Stimulated activated naive CD4-positive, alpha-beta T cell treated with Interleukin-2 at 50 U/mL for 16 hours (primary cell): ENCODE measurements around the gene ZSWIM8.
A peak's percentile ranks its signal among the peaks of the same experiment; 100 is the strongest.
"Not testable (repeated sequence)": the region's sequence is repeated elsewhere in the genome, so short reads cannot be mapped to it uniquely, and the experiment has no call there.

ENCODE experiments used
- DNase-seq: peaks from one replicate; lab custom pipeline; 2025; lab: John Stamatoyannopoulos, UW

ZSWIM8 gene

GRCh38 chr10:73772281-73773151 lies 12.9 kb upstream of the ZSWIM8 start:
- DNase-seq: peak; percentile 80

DNA sequence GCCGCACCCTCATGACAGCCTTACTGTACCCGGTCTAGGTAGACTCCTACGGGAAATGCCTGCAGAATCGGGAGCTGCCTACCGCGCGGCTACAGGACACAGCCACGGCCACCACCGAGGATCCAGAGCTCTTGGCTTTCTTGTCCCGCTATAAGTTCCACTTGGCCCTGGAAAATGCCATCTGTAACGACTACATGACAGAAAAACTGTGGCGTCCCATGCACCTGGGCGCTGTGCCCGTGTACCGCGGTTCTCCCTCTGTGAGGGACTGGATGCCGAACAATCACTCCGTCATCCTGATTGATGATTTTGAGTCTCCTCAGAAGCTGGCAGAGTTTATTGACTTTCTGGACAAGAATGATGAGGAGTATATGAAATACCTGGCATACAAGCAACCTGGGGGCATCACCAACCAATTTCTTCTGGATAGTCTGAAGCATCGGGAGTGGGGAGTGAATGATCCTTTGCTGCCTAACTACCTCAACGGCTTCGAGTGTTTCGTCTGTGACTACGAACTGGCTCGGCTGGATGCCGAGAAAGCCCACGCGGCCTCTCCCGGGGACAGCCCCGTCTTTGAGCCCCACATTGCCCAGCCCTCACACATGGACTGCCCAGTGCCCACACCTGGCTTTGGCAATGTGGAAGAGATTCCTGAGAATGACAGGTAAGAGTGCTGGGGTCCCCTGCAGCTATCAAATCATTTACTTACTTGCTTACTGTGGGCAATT lies 12.1 kb upstream of the ZSWIM8 start:
- DNase-seq: no peak

- no peak for DNase-seq
Observed at GRCh38 chr10:73774637-73775036, 10.8 kb upstream of the ZSWIM8 start.

DNA sequence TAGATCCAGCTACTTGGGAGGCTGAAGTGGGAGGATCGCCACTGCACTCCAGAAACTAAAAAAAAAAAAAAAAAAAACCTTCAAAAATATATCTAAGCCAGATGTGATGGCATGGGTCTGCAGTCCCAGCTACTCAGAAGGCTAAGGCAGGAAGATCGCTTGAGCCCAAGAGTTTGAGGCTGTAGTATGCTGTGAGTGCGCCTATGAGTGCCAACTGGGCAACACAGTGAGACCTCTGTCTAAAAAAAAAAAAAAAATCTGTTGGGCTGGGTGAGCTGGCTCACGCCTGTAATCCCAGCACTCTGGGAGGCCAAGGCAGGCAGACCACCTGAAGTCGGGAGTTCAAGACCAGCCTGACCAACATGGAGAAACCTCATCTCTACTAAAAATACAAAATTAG lies 6.4 kb upstream of the ZSWIM8 start:
- no peak for DNase-seq

DNA sequence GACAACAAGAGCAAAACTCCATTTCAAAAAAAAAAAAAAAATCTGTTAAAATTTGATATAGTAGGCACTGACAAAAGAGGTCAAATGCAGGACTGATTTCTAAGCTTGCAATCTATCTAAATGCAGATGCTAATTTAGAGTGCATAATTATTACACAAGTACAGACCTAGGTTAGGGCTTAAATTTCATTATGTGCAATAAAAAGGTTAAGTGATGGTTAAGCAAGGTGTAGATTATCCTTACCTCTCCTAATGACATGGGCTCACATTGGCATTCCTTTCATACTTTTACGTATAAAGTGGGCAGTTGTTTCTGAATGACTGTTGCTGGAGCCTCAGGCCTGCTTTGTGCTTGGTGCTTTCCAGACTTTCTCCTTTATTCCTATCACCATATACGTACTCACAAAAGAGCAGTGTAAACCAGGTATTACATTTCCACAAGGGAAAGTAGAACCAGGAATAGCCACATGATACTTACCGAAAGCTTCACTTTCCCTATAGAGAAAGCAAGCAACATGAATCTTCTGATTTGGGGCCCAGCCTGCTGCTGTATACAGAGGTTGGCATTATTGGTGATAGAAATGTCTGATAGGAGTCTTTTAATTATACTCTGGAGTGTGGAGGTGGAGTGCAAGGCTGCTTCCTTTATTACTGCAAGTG lies 5.7 kb upstream of the ZSWIM8 start:
- DNase-seq: no peak

GRCh38 chr10:73780301-73780700 lies 5.1 kb upstream of the ZSWIM8 start:
- no peak for DNase-seq

- no peak for DNase-seq
Observed at GRCh38 chr10:73780966-73781365, 4.4 kb upstream of the ZSWIM8 start.

DNA sequence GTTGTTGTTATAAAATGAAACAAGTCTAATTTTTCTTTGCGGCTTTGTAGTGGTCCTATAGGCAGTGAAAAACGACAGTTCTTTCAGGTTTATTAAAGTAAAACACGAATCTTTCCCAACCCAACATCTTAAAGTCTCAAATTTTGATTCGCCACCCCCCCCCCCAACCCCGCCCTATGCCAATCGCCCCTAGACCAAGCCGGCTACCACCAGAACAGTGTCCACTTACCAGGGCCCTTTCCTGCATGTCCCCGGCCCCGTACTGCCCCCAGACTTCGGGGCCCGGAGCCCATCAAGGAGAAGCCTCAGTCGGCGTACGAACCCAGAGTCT lies 3.9 kb upstream of the ZSWIM8 start:
- DNase-seq: no peak

DNA sequence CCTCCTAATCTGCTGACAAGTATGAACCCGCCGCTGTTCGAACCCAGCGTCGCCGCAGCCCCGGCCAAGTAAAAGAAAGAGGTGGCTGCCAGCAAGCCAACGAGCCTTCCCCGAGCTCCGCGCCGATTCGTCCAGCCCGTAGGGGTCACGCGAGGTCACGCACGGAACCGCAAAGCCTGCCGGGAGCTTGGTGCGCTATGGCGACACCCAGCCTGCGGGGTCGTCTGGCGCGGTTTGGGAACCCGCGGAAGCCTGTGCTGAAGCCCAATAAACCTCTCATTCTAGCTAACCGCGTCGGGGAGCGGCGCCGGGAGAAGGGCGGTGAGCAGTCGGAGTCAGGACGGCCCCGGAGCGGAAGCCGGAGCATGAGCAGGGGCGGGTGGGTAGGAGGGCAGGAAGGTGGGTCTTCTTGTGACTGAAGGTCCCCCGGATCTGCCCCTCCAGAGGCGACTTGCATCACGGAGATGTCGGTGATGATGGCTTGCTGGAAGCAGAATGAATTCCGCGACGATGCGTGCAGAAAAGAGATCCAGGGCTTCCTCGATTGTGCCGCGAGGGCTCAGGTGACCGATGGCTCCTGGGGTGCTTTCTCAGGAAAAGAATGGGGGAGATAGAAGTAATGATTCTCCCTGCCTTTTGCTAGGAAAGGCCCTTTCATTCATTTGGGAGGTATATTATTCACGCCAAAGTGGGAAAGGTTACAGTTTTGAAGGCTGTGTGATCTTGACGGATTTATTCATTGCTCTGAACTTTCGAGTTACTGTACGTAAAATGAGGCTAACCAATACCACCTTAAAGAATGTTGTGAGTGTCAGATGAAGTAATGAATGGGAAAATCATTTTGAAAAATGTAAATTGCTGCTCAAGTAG lies 3.3 kb upstream of the ZSWIM8 start, which contains the start of gene CHCHD1:
Gene CHCHD1, plus strand, starts transcription at position 170 of the 870 bp plus-strand sequence. Its CDS starts 28 bp downstream, at position 198.
- DNase-seq: peak; percentile 92

- no peak for DNase-seq
Observed at GRCh38 chr10:73782749-73783085, 2.7 kb upstream of the ZSWIM8 start.

DNA sequence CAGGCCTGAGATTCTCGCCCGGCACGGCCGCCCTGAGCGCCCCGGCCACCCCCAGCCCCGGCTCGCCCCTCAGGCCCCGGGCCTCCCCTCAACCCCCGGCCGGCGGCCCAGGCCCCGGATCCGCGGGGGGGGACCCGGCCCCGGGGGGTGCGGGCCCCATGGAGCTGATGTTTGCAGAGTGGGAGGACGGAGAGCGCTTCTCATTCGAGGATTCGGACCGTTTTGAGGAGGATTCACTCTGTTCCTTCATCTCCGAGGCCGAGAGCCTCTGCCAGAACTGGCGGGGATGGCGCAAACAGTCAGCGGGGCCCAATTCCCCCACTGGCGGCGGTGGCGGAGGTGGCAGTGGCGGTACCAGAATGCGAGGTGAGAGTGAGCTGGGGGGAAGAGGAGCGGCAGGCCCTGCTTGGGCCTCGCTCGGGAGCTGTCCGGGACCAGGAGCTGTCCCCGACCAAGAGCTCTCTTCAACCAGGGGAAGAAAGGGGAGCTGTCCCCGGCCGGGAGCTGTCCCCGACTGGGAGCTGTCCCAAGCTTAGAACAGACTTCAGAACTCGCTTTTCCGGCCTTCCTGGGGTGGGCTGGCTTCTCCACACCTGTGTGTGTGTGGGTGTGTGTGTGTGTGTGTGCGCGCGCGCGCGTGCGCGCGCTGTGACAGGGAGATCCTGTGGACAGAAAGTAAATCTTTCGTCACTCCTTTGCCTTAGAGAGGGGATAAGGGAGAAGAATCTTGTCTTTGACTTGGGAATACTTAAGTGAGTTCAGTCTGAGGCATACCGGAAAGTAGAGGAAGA lies 510 bp downstream of the ZSWIM8 start:
- peak; percentile 46 for DNase-seq

DNA sequence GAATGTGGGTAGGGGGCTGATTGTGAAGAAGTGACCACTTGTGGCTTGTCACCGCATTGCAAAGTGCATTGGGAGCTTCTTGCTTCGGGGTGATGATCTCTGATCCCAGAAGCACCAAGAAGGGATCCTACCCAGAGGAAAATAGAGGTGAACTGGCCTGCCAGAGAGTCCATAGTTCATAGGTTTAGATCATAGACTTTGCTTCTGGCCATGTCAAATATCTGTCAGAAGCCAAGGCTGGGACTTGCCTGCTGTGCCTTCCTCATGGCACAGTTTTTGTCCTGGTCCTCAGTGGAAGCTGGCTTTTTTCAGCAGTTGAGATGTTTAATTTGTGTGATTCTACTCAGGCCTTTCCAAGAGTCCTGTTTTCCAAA lies 1.1 kb downstream of the ZSWIM8 start:
- no peak for DNase-seq

- not testable (repeated sequence) for DNase-seq
Observed at GRCh38 chr10:73787031-73787800, 1.8 kb downstream of the ZSWIM8 start.

GRCh38 chr10:73788864-73789658 lies 3.7 kb downstream of the ZSWIM8 start:
- no peak for DNase-seq

GRCh38 chr10:73789659-73790055 lies 4.3 kb downstream of the ZSWIM8 start:
- no peak for DNase-seq

DNA sequence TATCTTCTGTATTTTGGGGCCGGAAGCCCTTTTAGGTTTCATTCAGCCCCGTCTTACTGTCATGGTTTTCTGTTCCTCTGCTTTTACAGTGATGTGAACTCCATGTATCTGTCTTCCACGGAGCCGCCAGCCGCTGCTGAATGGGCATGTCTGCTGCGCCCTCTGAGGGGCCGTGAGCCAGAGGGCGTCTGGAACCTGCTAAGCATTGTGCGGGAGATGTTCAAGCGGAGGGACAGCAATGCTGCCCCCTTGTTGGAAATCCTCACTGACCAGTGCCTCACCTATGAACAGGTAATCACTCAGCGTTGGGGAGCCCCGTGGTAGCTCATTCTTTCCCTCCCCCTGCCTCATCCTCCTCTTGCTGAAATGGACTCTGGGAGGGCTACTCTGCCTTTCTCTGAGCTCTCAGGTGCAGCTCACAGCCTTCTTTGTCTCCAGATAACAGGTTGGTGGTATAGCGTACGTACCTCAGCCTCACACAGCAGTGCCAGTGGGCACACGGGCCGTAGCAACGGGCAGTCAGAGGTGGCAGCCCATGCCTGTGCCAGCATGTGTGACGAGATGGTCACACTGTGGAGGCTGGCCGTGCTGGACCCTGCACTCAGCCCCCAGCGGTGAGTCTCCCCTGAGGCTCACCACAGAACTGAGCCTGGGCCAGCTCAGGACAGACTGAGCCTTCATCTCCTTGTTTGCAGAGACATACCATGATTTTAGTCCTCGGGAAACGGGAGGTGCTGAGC lies 5.7 kb downstream of the ZSWIM8 start:
- DNase-seq: no peak

DNA sequence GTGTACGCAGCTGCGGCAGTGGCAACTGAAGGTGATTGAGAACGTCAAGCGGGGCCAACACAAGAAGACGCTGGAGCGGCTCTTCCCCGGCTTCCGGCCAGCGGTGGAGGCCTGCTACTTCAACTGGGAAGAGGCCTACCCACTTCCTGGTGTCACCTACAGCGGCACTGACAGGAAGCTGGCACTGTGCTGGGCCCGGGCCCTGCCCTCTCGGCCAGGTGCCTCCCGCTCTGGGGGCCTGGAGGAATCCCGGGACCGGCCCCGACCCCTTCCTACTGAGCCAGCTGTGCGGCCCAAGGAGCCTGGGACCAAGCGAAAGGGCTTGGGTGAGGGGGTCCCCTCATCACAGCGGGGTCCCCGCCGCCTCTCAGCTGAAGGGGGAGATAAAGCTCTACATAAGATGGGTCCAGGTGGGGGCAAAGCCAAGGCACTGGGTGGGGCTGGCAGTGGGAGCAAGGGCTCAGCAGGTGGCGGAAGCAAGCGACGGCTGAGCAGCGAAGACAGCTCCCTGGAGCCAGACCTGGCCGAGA lies 6.5 kb downstream of the ZSWIM8 start:
- no peak for DNase-seq

- DNase-seq: no peak
Observed at GRCh38 chr10:73793456-73793855, 8.1 kb downstream of the ZSWIM8 start.

- not testable (repeated sequence) for DNase-seq
Observed at GRCh38 chr10:73795491-73795890, 10.1 kb downstream of the ZSWIM8 start.
